Measurements from ENCODE around the gene TACR1. TPM values are rescaled to one million over a fixed set of nuclear protein-coding genes. Genes with fewer than 3 reads are reported as not detected.

TACR1 gene
- polyA plus RNA-seq, 1 donor from 2014 or later: 0.78 TPM

- Histone ChIP-seq H3K9me2 (ENCODE audit: insufficient read depth, low read length) (no peaks in the 10 kb centered on the region), H3K27ac (ENCODE audit: low read length) (no peak overlapping the region), H3K9ac (ENCODE audit: low read length) (no peak overlapping the region), H3K27me3 (ENCODE audit: insufficient read depth, low read depth, low read length) (peaks cover 10% of the 10 kb centered on the region), H3K79me2 (replicated peaks; ENCODE audit: insufficient read depth, low read length) (no peaks in the 10 kb centered on the region), H3F3A (ENCODE audit: insufficient read depth, low read length, poor library complexity, severe bottlenecking) (no peaks in the 10 kb centered on the region), H2AFZ (ENCODE audit: low read depth, low read length) (no peak overlapping the region), H4K20me1 (ENCODE audit: insufficient read depth) (no peaks in the 10 kb centered on the region), H3K4me3 (ENCODE audit: low read length) (no peak overlapping the region), H3K9me3 (ENCODE audit: low read length) (no peaks in the 10 kb centered on the region), H3K4me2 (ENCODE audit: low read length) (no peak overlapping the region), H3K36me3 (ENCODE audit: insufficient read depth, low read length) (no peaks in the 10 kb centered on the region)
- TF ChIP-seq POLR2AphosphoS5 (IDR thresholded peaks at IDR 0.05) (no peak), SMC3 (conservative IDR thresholded peaks at IDR 0.05; ENCODE audit: poor library complexity) (no peak), RAD21 (conservative IDR thresholded peaks at IDR 0.05) (no peak), REST (IDR thresholded peaks at IDR 0.05; ENCODE audit: borderline replicate concordance) (no peak), CTCF (IDR thresholded peaks at IDR 0.05; ENCODE audit: poor library complexity, severe bottlenecking) (no peak), MXI1 (conservative IDR thresholded peaks at IDR 0.05; ENCODE audit: poor library complexity, severe bottlenecking) (no peak), EP300 (conservative IDR thresholded peaks at IDR 0.05; ENCODE audit: poor library complexity, severe bottlenecking) (no peak), EZH2 (IDR thresholded peaks at IDR 0.05; ENCODE audit: borderline replicate concordance, insufficient read depth, low read length, poor library complexity, severe bottlenecking) (no peak), TAF1 (IDR thresholded peaks at IDR 0.05; ENCODE audit: low read depth) (no peak)
Measured at GRCh38 chr2:75192496-75192895, 6.8 kb downstream of the TACR1 start.

DNA sequence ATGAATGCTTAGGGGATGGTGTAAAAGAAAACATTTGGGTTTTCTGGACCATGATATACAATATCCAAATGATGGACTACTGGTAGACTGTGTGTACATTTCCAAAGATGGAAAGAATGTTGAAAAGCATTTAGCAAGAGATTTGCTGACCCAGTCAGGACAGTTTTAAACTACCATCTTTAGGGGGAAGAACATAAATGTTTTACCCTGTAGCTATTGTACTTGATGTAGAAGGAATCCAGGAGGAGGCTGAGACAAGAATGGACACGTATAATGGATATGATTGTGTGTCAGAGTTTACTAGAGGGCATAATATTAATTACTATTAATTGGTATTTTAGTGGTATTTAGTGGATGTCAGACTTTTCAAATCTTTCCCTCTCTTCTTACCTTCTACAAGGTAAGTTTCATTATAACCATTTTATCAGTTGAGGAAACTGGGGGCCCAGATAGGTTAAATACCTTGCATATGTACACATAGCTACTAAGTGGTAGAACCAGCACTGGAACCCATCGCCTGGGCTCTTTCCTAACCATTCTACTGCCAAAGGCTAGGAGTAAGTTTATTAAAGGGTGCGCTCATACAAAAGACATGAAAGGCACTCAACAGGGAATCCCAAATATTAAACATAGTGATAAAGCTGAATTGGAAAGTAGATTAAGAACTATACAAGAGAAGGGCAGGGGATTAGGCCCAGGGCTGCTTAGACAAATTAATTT, 8.9 kb downstream of the TACR1 start:
- Histone ChIP-seq H3K9me2 (ENCODE audit: insufficient read depth, low read length) (no peaks in the 10 kb centered on the region), H3K4me2 (ENCODE audit: low read length) (no peak overlapping the region), H3K27me3 (ENCODE audit: insufficient read depth, low read depth, low read length) (no peaks in the 10 kb centered on the region), H3K27ac (ENCODE audit: low read length) (no peak overlapping the region), H2AFZ (ENCODE audit: low read depth, low read length) (no peak overlapping the region), H3K36me3 (ENCODE audit: insufficient read depth, low read length) (no peaks in the 10 kb centered on the region), H4K20me1 (ENCODE audit: insufficient read depth) (no peaks in the 10 kb centered on the region), H3F3A (ENCODE audit: insufficient read depth, low read length, poor library complexity, severe bottlenecking) (no peaks in the 10 kb centered on the region), H3K9ac (ENCODE audit: low read length) (no peak overlapping the region), H3K4me3 (ENCODE audit: low read length) (no peak overlapping the region), H3K9me3 (ENCODE audit: low read length) (no peaks in the 10 kb centered on the region), H3K79me2 (replicated peaks; ENCODE audit: insufficient read depth, low read length) (no peaks in the 10 kb centered on the region)
- TF ChIP-seq MXI1 (conservative IDR thresholded peaks at IDR 0.05; ENCODE audit: poor library complexity, severe bottlenecking) (no peak), POLR2AphosphoS5 (IDR thresholded peaks at IDR 0.05) (no peak), TAF1 (IDR thresholded peaks at IDR 0.05; ENCODE audit: low read depth) (no peak), RAD21 (conservative IDR thresholded peaks at IDR 0.05) (no peak), EZH2 (IDR thresholded peaks at IDR 0.05; ENCODE audit: borderline replicate concordance, insufficient read depth, low read length, poor library complexity, severe bottlenecking) (no peak), CTCF (IDR thresholded peaks at IDR 0.05; ENCODE audit: poor library complexity, severe bottlenecking) (no peak), REST (IDR thresholded peaks at IDR 0.05; ENCODE audit: borderline replicate concordance) (no peak), EP300 (conservative IDR thresholded peaks at IDR 0.05; ENCODE audit: poor library complexity, severe bottlenecking) (no peak), SMC3 (conservative IDR thresholded peaks at IDR 0.05; ENCODE audit: poor library complexity) (no peak)
